Measurements from ENCODE around the gene CAPN12.

CAPN12 gene

GRCh38 chr19:38741670-38742069, 2.6 kb downstream of the CAPN12 start:
- Histone ChIP-seq H3K9me3 (ENCODE audit: control insufficient read depth, low read length) (no peaks in the 10 kb centered on the region), H3K27ac (no peak overlapping the region), H3K4me1 (no peaks in the 10 kb centered on the region), H3K4me3 (ENCODE audit: low read depth, low read length) (no peak overlapping the region), H3K79me2 (no peaks in the 10 kb centered on the region), H3K36me3 (ENCODE audit: control insufficient read depth, insufficient read depth, low read length) (no peaks in the 10 kb centered on the region), H3K27me3 (ENCODE audit: control insufficient read depth, insufficient read depth, low read length) (no peaks in the 10 kb centered on the region), H2AFZ (no peak overlapping the region), H3K4me2 (ENCODE audit: low read length) (no peak overlapping the region), H3K9ac (no peak overlapping the region)
- TF ChIP-seq, protein P1, sequence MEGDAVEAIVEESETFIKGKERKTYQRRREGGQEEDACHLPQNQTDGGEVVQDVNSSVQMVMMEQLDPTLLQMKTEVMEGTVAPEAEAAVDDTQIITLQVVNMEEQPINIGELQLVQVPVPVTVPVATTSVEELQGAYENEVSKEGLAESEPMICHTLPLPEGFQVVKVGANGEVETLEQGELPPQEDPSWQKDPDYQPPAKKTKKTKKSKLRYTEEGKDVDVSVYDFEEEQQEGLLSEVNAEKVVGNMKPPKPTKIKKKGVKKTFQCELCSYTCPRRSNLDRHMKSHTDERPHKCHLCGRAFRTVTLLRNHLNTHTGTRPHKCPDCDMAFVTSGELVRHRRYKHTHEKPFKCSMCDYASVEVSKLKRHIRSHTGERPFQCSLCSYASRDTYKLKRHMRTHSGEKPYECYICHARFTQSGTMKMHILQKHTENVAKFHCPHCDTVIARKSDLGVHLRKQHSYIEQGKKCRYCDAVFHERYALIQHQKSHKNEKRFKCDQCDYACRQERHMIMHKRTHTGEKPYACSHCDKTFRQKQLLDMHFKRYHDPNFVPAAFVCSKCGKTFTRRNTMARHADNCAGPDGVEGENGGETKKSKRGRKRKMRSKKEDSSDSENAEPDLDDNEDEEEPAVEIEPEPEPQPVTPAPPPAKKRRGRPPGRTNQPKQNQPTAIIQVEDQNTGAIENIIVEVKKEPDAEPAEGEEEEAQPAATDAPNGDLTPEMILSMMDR (IDR thresholded peaks at IDR 0.05), result no peak

GRCh38 chr19:38740932-38741331, 3.3 kb downstream of the CAPN12 start:
- Histone ChIP-seq H3K27ac (no peak overlapping the region), H2AFZ (no peak overlapping the region), H3K36me3 (ENCODE audit: control insufficient read depth, insufficient read depth, low read length) (no peaks in the 10 kb centered on the region), H3K27me3 (ENCODE audit: control insufficient read depth, insufficient read depth, low read length) (no peaks in the 10 kb centered on the region), H3K4me2 (ENCODE audit: low read length) (no peak overlapping the region), H3K79me2 (no peaks in the 10 kb centered on the region), H3K4me3 (ENCODE audit: low read depth, low read length) (no peak overlapping the region), H3K9ac (no peak overlapping the region), H3K4me1 (no peaks in the 10 kb centered on the region), H3K9me3 (ENCODE audit: control insufficient read depth, low read length) (no peaks in the 10 kb centered on the region)
- TF ChIP-seq, protein P1 (IDR thresholded peaks at IDR 0.05), result no peak

DNA sequence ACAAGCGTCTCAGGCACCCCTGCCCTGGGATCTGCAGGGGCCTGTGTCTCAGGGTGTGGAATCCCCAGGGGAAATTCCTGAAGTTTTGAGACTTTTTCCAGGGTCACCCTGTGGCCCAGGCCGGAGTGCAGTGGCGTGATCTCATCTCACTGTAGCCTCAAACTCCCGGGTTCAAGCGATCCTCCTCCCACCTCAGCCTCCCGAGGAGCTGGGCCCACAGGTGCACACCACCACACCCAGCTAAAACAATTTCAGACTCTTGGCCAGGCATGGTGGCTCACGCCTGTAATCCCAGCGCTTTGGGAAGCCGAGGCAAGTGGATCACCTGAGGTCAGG, 4.0 kb downstream of the CAPN12 start:
- no peaks in the 10 kb centered on the region for H3K36me3 ChIP-seq (ENCODE audit: control insufficient read depth, insufficient read depth, low read length)
- no peaks in the 10 kb centered on the region for H3K79me2 ChIP-seq
- no peak overlapping the region for H3K9ac ChIP-seq
- no peak overlapping the region for H3K27ac ChIP-seq
- H3K4me1 ChIP-seq, result no peaks in the 10 kb centered on the region
- H2AFZ ChIP-seq, result no peak overlapping the region
- H3K9me3 ChIP-seq (ENCODE audit: control insufficient read depth, low read length), result no peaks in the 10 kb centered on the region
- no peak overlapping the region for H3K4me2 ChIP-seq (ENCODE audit: low read length)
- TF ChIP-seq, protein P1 (IDR thresholded peaks at IDR 0.05), result no peak
- H3K27me3 ChIP-seq (ENCODE audit: control insufficient read depth, insufficient read depth, low read length), result no peaks in the 10 kb centered on the region
- no peak overlapping the region for H3K4me3 ChIP-seq (ENCODE audit: low read depth, low read length)

DNA sequence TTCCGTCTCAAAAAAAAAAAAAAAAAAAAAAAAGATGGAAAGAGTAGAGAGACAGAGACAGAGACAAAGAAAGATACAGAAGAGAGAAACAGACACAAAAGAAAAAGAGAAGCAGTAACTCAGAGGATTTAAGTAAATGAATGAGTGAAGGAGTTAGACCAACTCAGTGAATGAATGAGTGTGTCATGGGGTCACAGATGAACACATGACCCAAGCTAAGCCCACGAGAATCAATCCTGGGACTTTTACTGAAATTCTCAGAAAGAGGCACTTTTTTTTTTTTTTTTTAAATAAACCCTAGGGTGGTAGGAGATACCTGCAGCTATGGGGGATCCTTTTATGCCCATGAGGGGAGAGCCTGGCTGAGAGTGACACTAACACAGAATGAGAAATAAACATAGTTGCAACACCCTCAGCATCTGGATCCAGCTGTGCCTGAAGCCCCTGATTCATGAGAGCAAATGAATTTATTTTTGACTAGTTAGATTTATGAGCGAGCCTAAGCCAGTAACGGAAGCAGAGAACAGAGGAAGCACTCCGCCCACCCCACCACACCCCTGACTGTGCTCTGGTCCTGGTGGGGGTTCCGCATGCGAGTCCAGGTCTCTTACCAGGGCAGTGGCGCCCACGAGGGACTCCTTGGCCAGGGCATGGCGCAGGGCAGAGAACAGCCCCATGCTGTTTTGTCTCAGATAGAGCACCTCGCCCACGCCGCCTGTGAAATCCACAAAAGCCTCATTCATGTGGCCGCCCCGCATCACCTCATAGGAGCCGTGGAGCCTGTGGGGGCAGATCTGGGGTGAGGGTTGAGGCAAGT, 4.6 kb downstream of the CAPN12 start:
- H3K9me3 ChIP-seq (ENCODE audit: control insufficient read depth, low read length), result no peaks in the 10 kb centered on the region
- no peak overlapping the region for H3K27ac ChIP-seq
- H2AFZ ChIP-seq, result no peak overlapping the region
- H3K27me3 ChIP-seq (ENCODE audit: control insufficient read depth, insufficient read depth, low read length), result no peaks in the 10 kb centered on the region
- no peak overlapping the region for H3K9ac ChIP-seq
- H3K4me3 ChIP-seq (ENCODE audit: low read depth, low read length), result no peak overlapping the region
- peaks cover 3% of the 10 kb centered on the region for H3K4me1 ChIP-seq
- H3K36me3 ChIP-seq (ENCODE audit: control insufficient read depth, insufficient read depth, low read length), result no peaks in the 10 kb centered on the region
- TF ChIP-seq, protein P1 (IDR thresholded peaks at IDR 0.05), result no peak
- H3K4me2 ChIP-seq (ENCODE audit: low read length), result no peak overlapping the region
- H3K79me2 ChIP-seq, result no peaks in the 10 kb centered on the region
